Mesothelial cell of epicardium (in vitro differentiated cells): Measurements from ENCODE around the gene VAV3. TPM values are rescaled to one million over a fixed set of nuclear protein-coding genes. Genes with fewer than 3 reads are reported as not detected.

ENCODE experiments used
- DNase-seq, 2 experiments: peaks; one replicate each; pipeline ENCODE4 v3.0.0; 2021; ENCODE audit warnings: low spot score in 2 of 2; ENCODE audit not compliant: unreplicated experiment in 2 of 2
- H3K27ac Mint-ChIP-seq: 2 replicates; pipeline ENCODE4 v1.8.0; 2021; ENCODE audit warnings: mixed read lengths
- H3K27me3 Mint-ChIP-seq: 2 replicates; pipeline ENCODE4 v1.8.0; 2021; ENCODE audit warnings: low read depth, mixed read lengths
- H3K36me3 Mint-ChIP-seq: 2 replicates; pipeline ENCODE4 v1.8.0; 2021; ENCODE audit warnings: mixed read lengths
- H3K4me1 Mint-ChIP-seq: 2 replicates; pipeline ENCODE4 v1.8.0; 2021; ENCODE audit warnings: mixed read lengths
- H3K4me3 Mint-ChIP-seq: 2 replicates; pipeline ENCODE4 v1.8.0; 2021; ENCODE audit warnings: mild to moderate bottlenecking, moderate library complexity, mixed read lengths
- H3K9me3 Mint-ChIP-seq: 2 replicates; pipeline ENCODE4 v1.8.0; 2021; ENCODE audit warnings: mixed read lengths
- total RNA-seq: library from RNA; stranded (reverse); gene quantifications from 3 replicates; pipeline ENCODE4 v1.2.1, GENCODE V29; 2021
- TF ChIP-seq, protein P1 (sequence below): fragments of 200-600 bp; sonication (generic); IDR thresholded peaks from one replicate; pipeline ENCODE4 v1.5.0; 2021; ENCODE audit warnings: antibody characterized with exemption; ENCODE audit not compliant: unreplicated experiment

VAV3 gene
- total RNA-seq, 1 donor from 2014 or later, result 3.2 TPM

DNA sequence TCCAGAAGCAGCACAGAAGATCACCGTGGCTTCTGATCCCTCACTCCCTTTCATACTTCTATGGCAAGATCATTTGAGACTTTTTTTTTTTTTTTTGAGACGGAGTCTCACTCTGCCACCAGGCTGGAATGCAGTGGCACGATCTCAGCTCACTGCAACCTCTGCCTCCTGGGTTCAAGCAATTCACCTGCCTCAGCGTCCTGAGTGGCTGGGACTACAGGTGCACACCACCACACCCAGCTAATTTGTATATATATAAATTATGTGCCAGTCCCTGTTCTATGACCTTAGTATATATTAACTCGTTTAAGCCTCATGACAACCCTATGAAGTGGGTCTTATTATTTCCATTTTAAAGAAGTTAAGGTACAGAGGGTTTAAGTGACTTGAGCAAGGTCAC is 298.5 kb downstream of the VAV3 start:
- Mint-ChIP-seq H3K36me3 (no peaks in the 10 kb centered on the region), H3K4me1 (peaks cover 54% of the 10 kb centered on the region), H3K27ac (no peak overlapping the region), H3K27me3 (no peaks in the 10 kb centered on the region), H3K4me3 (no peak overlapping the region), H3K9me3 (no peaks in the 10 kb centered on the region)
- TF ChIP-seq, protein P1, sequence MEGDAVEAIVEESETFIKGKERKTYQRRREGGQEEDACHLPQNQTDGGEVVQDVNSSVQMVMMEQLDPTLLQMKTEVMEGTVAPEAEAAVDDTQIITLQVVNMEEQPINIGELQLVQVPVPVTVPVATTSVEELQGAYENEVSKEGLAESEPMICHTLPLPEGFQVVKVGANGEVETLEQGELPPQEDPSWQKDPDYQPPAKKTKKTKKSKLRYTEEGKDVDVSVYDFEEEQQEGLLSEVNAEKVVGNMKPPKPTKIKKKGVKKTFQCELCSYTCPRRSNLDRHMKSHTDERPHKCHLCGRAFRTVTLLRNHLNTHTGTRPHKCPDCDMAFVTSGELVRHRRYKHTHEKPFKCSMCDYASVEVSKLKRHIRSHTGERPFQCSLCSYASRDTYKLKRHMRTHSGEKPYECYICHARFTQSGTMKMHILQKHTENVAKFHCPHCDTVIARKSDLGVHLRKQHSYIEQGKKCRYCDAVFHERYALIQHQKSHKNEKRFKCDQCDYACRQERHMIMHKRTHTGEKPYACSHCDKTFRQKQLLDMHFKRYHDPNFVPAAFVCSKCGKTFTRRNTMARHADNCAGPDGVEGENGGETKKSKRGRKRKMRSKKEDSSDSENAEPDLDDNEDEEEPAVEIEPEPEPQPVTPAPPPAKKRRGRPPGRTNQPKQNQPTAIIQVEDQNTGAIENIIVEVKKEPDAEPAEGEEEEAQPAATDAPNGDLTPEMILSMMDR, result no peak
- no peak for DNase-seq

DNA sequence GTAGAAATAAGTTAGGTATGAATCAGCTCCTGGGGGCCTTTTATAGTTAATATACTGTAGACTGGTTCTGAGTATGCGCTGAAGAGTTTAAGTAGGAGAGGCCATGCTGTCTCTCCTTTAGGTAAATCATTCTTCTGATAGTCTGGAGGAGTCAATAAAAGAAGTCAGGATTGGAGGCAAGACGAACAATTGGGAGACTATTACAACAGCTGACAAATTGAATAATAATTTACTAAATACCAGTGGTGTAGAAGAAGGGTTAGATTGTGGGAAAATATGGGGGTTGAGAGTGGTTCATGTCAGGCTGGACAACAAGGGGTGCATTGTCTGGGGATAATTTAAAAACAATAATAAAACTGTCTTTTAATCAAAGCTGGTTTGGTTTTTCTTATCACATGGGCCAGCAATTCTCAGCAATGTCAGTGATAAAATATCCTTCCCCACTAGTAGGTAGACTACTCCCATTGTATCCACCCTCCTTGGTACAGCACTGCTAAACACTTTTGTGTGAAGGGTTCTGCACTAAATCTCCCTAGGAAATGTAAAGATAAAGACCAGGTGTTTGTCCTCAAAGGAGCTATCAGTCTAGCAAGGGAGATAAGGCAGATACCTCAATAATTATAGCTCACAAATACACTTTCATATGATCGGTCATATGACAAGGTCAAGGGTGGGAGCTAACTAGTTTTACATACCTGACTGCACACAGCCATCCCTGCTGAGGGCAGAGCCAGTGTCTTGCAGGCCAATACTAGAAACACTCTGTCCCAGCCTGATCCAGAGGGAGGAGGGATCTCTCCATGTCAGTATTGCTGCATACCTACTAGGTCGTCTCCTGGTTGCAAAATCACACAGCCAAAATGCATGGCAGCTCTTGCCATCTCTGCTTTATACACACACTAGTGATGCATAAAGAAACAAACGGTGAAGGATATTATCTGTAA is 299.7 kb downstream of the VAV3 start:
- H3K4me3 Mint-ChIP-seq, result no peak overlapping the region
- no peaks in the 10 kb centered on the region for H3K9me3 Mint-ChIP-seq
- peaks cover 50% of the 10 kb centered on the region for H3K4me1 Mint-ChIP-seq
- H3K27me3 Mint-ChIP-seq, result no peaks in the 10 kb centered on the region
- DNase-seq, result no peak
- peak overlapping the region; percentile 26 for H3K27ac Mint-ChIP-seq
- TF ChIP-seq, protein P1, result no peak
- H3K36me3 Mint-ChIP-seq, result no peaks in the 10 kb centered on the region

DNA sequence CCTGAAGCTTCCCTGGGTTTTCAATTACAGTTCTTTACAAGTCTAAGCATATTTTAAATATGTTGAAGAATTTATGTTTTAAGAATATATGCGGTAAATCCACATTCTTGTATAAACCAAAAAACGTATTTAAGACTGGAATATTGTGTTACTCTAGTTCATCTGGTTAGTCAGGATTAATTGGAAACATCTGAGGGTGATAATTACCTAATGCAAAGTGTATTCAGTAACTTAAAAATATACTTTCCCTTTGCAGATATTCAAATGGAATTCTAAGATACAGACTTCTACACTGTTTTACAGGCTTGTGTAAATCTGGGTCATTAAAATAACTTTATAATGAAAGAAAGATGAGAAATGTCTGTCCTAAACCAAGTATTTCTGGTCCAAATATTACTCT is 302.0 kb downstream of the VAV3 start:
- Mint-ChIP-seq H3K9me3 (no peaks in the 10 kb centered on the region), H3K4me1 (peaks cover 42% of the 10 kb centered on the region), H3K27ac (no peak overlapping the region), H3K27me3 (no peaks in the 10 kb centered on the region), H3K36me3 (no peaks in the 10 kb centered on the region), H3K4me3 (no peak overlapping the region)
- DNase-seq, result no peak
- TF ChIP-seq, protein P1, result no peak

DNA sequence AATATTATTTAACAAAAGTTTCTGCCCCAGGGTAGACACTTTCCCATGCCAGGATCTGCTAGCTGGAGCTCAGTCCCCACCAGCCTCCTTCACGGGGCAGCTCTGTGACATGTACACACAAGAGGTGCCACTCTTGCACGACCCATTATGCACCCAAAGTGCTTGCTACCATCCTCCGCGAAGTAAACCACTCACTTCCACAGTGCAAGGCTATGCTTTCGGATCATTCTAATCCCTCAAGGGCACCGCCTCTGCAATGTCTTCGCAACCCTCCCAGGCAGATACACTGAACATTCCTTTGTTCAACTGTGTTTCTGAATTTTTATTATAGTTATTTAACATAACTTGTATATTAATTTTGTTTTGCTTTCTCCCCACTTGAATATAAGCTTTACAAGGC is 303.8 kb downstream of the VAV3 start:
- no peak overlapping the region for H3K4me3 Mint-ChIP-seq
- no peaks in the 10 kb centered on the region for H3K36me3 Mint-ChIP-seq
- H3K4me1 Mint-ChIP-seq, result peaks cover 39% of the 10 kb centered on the region
- H3K9me3 Mint-ChIP-seq, result no peaks in the 10 kb centered on the region
- no peak for DNase-seq
- no peaks in the 10 kb centered on the region for H3K27me3 Mint-ChIP-seq
- TF ChIP-seq, protein P1, result no peak
- H3K27ac Mint-ChIP-seq, result no peak overlapping the region

DNA sequence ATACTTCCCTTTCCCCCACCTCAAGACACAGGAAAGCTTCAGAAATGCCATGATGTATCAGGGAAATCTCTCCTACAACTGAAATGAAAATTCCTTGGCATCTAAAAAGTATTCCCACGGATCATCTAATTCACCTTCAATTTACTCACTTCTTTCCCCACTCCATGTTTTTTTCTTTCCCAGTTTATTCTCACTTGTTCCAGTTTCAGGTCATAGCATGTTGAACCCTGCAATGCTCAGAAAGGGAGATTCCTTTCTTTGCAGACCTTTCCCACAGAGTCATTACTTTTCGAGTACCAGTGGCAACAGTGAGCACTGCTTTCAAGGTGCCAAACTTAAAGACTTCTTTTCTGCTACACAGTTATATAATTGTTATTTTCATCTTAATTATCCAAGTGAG is 305.0 kb downstream of the VAV3 start:
- peaks cover 32% of the 10 kb centered on the region for H3K4me1 Mint-ChIP-seq
- no peak for DNase-seq
- H3K9me3 Mint-ChIP-seq, result no peaks in the 10 kb centered on the region
- H3K27ac Mint-ChIP-seq, result no peak overlapping the region
- TF ChIP-seq, protein P1, result no peak
- no peak overlapping the region for H3K4me3 Mint-ChIP-seq
- H3K36me3 Mint-ChIP-seq, result no peaks in the 10 kb centered on the region
- H3K27me3 Mint-ChIP-seq, result peaks cover 1% of the 10 kb centered on the region
